Measurements from ENCODE around the gene FHIT. TPM values are rescaled to one million over a fixed set of nuclear protein-coding genes. Genes with fewer than 3 reads are reported as not detected.

The FHIT gene
- total RNA-seq, 2 donors from 2014 or later = 6.8 to 12.3 TPM

- H3K36me3 ChIP-seq (ENCODE audit: control insufficient read depth, insufficient read depth, low read length) = no peaks in the 10 kb centered on the region
- no peak overlapping the region for H3K4me3 ChIP-seq (ENCODE audit: low read length)
- H3K4me1 ChIP-seq (ENCODE audit: control insufficient read depth, insufficient read depth, low read length) = no peaks in the 10 kb centered on the region
- no peaks in the 10 kb centered on the region for H3K9me3 Mint-ChIP-seq
- no peak overlapping the region for H3K27ac Mint-ChIP-seq
- H3K36me3 Mint-ChIP-seq (ENCODE audit: low read depth) = no peaks in the 10 kb centered on the region
- peaks cover 10% of the 10 kb centered on the region for H3K4me1 Mint-ChIP-seq
- no peaks in the 10 kb centered on the region for H3K27me3 ChIP-seq (ENCODE audit: control insufficient read depth, insufficient read depth, low read length, poor library complexity, severe bottlenecking)
- no peak overlapping the region for H3K9ac ChIP-seq (ENCODE audit: extremely low read depth, low read length, poor library complexity, severe bottlenecking)
- TF ChIP-seq, protein P1, sequence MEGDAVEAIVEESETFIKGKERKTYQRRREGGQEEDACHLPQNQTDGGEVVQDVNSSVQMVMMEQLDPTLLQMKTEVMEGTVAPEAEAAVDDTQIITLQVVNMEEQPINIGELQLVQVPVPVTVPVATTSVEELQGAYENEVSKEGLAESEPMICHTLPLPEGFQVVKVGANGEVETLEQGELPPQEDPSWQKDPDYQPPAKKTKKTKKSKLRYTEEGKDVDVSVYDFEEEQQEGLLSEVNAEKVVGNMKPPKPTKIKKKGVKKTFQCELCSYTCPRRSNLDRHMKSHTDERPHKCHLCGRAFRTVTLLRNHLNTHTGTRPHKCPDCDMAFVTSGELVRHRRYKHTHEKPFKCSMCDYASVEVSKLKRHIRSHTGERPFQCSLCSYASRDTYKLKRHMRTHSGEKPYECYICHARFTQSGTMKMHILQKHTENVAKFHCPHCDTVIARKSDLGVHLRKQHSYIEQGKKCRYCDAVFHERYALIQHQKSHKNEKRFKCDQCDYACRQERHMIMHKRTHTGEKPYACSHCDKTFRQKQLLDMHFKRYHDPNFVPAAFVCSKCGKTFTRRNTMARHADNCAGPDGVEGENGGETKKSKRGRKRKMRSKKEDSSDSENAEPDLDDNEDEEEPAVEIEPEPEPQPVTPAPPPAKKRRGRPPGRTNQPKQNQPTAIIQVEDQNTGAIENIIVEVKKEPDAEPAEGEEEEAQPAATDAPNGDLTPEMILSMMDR (conservative IDR thresholded peaks at IDR 0.05) = no peak
- no peak overlapping the region for H3K4me3 Mint-ChIP-seq
- no peak overlapping the region for H3K27ac ChIP-seq (ENCODE audit: low read depth, low read length)
- no peaks in the 10 kb centered on the region for H3K9me3 ChIP-seq (ENCODE audit: control insufficient read depth, low read length)
- no peaks in the 10 kb centered on the region for H3K27me3 Mint-ChIP-seq (ENCODE audit: insufficient read depth)
- DNase-seq = no peak
- 92 to 95% methylated on average over 2 of the region's 2 CpGs for WGBS, 2 experiments (ENCODE audit: insufficient coverage in 1 of 2, insufficient read length in 1 of 2)
Measured at GRCh38 chr3:59877263-59878037, 1373.8 kb downstream of the FHIT start.

- no peaks in the 10 kb centered on the region for H3K36me3 Mint-ChIP-seq (ENCODE audit: low read depth)
- H3K4me3 ChIP-seq (ENCODE audit: low read length) = no peak overlapping the region
- 90 to 91% methylated on average over 2 of the region's 2 CpGs for WGBS, 2 experiments (ENCODE audit: insufficient coverage in 1 of 2, insufficient read length in 1 of 2)
- no peaks in the 10 kb centered on the region for H3K27me3 Mint-ChIP-seq (ENCODE audit: insufficient read depth)
- no peak overlapping the region for H3K27ac Mint-ChIP-seq
- H3K4me3 Mint-ChIP-seq = no peak overlapping the region
- no peaks in the 10 kb centered on the region for H3K36me3 ChIP-seq (ENCODE audit: control insufficient read depth, insufficient read depth, low read length)
- H3K9me3 ChIP-seq (ENCODE audit: control insufficient read depth, low read length) = no peaks in the 10 kb centered on the region
- no peaks in the 10 kb centered on the region for H3K27me3 ChIP-seq (ENCODE audit: control insufficient read depth, insufficient read depth, low read length, poor library complexity, severe bottlenecking)
- no peaks in the 10 kb centered on the region for H3K9me3 Mint-ChIP-seq
- H3K27ac ChIP-seq (ENCODE audit: low read depth, low read length) = no peak overlapping the region
- no peak for DNase-seq
- TF ChIP-seq, protein P1 (conservative IDR thresholded peaks at IDR 0.05) = no peak
- peaks cover under 1% of the 10 kb centered on the region for H3K4me1 ChIP-seq (ENCODE audit: control insufficient read depth, insufficient read depth, low read length)
- no peak overlapping the region for H3K9ac ChIP-seq (ENCODE audit: extremely low read depth, low read length, poor library complexity, severe bottlenecking)
- peaks cover 17% of the 10 kb centered on the region for H3K4me1 Mint-ChIP-seq
Measured at GRCh38 chr3:59876533-59877062, 1374.7 kb downstream of the FHIT start.

DNA sequence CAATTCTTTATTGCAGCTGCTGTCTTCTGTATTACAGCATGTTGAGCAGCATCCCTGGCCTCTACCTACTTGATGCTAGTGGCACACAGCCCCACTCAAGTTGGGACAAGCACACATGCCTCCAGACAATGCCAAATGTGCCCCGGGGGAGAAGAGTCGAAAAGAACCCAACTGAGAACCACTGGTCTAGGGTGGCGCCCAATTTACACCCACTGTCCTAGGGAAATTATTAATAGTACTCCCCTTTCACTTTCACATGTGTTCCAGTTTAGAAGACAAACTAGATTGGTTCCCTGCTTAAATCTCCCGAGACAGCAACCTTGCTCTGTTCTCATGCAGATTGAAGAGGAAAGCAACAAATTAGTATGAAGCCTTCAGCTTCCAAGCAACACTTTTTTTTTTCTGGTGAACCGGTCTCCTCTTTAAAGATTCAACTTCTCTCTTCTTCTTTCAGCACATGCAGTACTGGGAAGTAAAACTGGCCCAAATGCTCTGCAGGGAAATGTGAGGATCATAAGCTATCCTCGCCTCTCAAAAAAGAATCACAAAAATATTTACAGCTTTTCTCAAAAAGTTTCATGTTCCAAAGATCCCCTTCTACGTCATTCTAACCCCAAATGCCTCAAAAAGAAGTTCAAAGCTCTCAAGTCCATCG is 1377.5 kb downstream of the FHIT start:
- H3K36me3 ChIP-seq (ENCODE audit: control insufficient read depth, insufficient read depth, low read length) = no peaks in the 10 kb centered on the region
- DNase-seq = no peak
- no peak overlapping the region for H3K9ac ChIP-seq (ENCODE audit: extremely low read depth, low read length, poor library complexity, severe bottlenecking)
- no peaks in the 10 kb centered on the region for H3K36me3 Mint-ChIP-seq (ENCODE audit: low read depth)
- no peak overlapping the region for H3K4me3 ChIP-seq (ENCODE audit: low read length)
- H3K4me3 Mint-ChIP-seq = no peak overlapping the region
- H3K4me1 Mint-ChIP-seq = peaks cover 20% of the 10 kb centered on the region
- H3K9me3 ChIP-seq (ENCODE audit: control insufficient read depth, low read length) = no peaks in the 10 kb centered on the region
- H3K27ac ChIP-seq (ENCODE audit: low read depth, low read length) = no peak overlapping the region
- H3K9me3 Mint-ChIP-seq = no peaks in the 10 kb centered on the region
- H3K27me3 ChIP-seq (ENCODE audit: control insufficient read depth, insufficient read depth, low read length, poor library complexity, severe bottlenecking) = no peaks in the 10 kb centered on the region
- WGBS, 2 experiments (ENCODE audit: insufficient coverage in 1 of 2, insufficient read length in 1 of 2) = 72 to 85% methylated on average over 6 to 8 of the region's 8 CpGs
- TF ChIP-seq, protein P1 (conservative IDR thresholded peaks at IDR 0.05) = no peak
- H3K4me1 ChIP-seq (ENCODE audit: control insufficient read depth, insufficient read depth, low read length) = peaks cover 4% of the 10 kb centered on the region
- no peaks in the 10 kb centered on the region for H3K27me3 Mint-ChIP-seq (ENCODE audit: insufficient read depth)
- H3K27ac Mint-ChIP-seq = no peak overlapping the region
